ENCODE results near the gene TGFB1I1.
"Not testable (repeated sequence)": the region's sequence is repeated elsewhere in the genome, so short reads cannot be mapped to it uniquely, and the experiment has no call there.

TGFB1I1 gene

GRCh38 chr16:31472709-31473203 lies 804 bp downstream of the TGFB1I1 start:
- no peak for DNase-seq

GRCh38 chr16:31473264-31473984 lies 1.5 kb downstream of the TGFB1I1 start:
- DNase-seq: no peak

DNA sequence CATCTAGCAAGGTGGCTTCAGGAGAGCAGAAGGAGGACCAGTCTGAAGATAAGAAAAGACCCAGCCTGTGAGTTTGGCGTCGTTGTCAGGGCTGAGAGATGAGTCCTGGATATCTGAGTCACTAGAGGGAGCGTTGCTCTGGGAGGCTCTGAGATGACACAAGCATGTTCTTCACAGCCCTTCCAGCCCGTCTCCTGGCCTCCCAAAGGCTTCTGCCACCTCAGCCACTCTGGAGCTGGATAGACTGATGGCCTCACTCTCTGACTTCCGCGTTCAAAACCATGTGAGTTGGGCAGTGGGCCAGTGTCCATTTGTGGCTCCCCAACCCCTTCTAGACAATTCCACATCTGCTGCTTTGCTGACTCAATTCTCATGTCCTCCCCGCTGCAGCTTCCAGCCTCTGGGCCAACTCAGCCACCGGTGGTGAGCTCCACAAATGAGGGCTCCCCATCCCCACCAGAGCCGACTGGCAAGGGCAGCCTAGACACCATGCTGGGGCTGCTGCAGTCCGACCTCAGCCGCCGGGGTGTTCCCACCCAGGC lies 2.3 kb downstream of the TGFB1I1 start:
- DNase-seq: no peak

DNA sequence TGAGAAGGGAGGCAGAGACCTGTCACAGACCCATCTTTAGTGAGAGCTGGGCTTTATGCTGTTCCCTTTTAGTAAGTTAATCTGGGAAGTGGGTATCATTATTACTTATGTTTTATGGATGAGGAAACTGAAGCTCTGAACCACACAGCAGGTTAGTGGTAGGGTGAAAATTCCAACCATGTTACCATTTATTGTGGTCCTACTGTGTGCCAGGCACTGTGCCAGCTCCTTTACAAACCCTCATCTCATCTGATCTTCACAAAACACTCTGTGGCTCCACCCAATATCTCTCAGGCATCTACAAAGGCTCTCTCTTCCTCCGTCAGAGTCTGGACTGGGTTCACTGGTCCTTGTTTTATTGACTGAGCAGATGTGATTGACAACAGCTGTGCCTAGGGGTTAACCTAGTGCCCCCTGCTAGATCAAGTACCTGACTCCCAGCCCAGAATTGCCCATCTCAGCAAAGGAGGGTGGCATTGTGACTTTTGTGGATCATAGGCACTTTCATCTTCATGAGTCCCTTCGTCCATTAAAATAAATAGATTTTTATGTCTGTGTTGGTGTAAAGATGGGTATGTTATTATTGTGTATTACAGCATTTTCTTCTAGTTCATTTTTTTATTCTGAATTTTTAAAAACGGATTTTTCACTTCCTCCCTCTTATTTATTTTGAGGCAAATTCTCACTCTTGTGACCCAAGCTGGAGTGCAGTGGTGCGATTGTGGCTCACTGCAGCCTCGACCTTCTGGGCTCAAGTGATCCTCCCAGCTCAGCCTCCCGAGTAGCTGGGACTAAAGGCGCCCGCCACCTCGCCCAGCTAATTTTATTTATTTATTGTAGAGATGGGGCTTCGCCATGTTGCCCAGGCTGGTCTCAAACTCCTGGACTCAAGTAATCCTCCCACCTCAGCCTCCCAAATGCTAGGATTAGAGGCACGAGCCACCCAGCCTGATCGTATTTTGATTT lies 3.1 kb downstream of the TGFB1I1 start:
- DNase-seq: no peak

- no peak for DNase-seq
These were observed 4.0 kb downstream of the TGFB1I1 start for GRCh38 chr16:31475946-31476302.

DNA sequence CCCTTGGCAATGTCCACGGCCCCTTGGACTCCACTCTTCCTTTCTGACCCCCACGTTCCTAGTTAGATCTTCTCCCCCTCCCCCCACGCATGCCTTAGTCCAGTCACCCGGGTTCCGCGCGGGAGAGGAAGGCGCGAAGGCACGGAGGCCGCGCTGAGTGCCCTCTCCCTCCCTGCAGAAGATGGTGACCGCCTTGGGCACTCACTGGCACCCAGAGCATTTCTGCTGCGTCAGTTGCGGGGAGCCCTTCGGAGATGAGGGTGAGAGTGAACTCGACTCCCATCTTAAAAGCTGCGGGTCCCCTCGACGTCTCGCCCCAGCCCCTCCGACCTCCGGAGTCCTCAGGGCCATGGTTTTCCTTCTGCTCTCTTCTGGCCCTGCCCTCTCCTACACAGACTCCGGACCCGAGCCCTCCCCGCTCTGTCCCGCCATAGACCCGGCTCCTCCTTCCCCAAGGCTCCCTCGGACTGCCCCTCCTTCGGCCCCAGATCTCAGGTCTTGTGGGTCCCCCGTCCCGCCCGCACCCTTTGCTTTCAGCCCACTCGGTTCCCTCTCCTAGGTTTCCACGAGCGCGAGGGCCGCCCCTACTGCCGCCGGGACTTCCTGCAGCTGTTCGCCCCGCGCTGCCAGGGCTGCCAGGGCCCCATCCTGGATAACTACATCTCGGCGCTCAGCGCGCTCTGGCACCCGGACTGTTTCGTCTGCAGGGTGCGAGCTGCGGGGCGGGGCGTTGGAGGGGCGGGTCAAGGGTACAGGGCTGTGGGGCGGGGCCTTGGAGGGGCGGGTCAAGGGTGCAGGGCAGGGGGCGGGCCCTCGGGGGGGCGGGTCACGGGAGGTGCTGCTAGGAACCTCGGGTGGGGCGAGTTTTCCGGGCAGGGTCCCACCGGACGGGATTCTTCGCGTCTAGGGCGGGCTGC lies 4.6 kb downstream of the TGFB1I1 start:
- no peak for DNase-seq

- no peak for DNase-seq
These were observed 5.6 kb downstream of the TGFB1I1 start for GRCh38 chr16:31477220-31478216.

GRCh38 chr16:31478956-31479355 lies 7.0 kb downstream of the TGFB1I1 start:
- DNase-seq: no peak

GRCh38 chr16:31479751-31480150 lies 7.8 kb downstream of the TGFB1I1 start:
- DNase-seq: no peak

GRCh38 chr16:31480851-31481536 lies 9.0 kb downstream of the TGFB1I1 start:
- no peak for DNase-seq

DNA sequence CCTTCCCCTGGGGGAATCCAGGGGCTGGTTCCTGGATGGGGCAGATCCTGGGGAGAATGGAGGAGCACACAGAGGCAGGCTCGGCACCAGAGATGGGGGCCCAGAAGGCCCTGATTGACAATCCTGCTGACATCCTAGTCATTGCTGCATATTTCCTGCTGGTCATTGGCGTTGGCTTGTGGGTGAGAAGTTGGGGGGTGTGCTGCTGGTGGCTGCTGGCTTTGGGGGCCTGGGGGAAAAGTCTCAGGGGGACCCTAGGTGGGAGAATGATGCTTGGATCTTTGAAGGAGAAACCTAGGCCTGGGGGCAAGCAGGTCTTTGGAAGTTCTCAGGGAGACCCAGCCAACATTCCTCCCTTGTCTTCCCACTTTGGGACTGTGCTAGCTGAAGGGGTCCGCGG lies 11.1 kb downstream of the TGFB1I1 start, which contains the start of gene SLC5A2:
SLC5A2 (plus strand) TSS at position 43 of the 400 bp plus-strand sequence; CDS start at position 57, 14 bp downstream.
- no peak for DNase-seq

- DNase-seq: not testable (repeated sequence)
These were observed 12.1 kb downstream of the TGFB1I1 start for GRCh38 chr16:31484048-31484447.

- DNase-seq: no peak
These were observed 12.7 kb downstream of the TGFB1I1 start for GRCh38 chr16:31484491-31485171.

- DNase-seq: no peak
These were observed 13.6 kb downstream of the TGFB1I1 start for GRCh38 chr16:31485571-31485970.

DNA sequence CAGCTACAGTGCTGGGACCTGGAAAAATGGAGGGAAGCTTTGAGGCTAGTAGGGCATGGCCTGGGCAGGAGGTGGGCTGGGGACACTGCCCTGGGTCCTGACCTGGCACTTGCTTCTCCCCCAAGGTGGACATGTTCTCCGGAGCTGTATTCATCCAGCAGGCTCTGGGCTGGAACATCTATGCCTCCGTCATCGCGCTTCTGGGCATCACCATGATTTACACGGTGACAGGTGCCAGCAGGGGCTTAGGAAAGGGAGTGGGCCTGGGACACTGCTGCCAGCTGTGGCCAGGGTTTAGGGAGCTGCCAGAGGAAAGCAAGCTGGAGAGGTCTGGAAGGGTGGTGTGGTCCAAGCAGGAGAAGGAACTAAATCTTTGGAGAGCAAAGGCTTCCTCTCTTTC lies 14.1 kb downstream of the TGFB1I1 start:
- no peak for DNase-seq

- DNase-seq: no peak
These were observed 15.2 kb downstream of the TGFB1I1 start for GRCh38 chr16:31487071-31487719.

- DNase-seq: no peak
These were observed 15.9 kb downstream of the TGFB1I1 start for GRCh38 chr16:31487720-31488467.
